Tibial nerve (tissue), 3 donors: ENCODE results near the gene TUBGCP6.

ENCODE experiments used
- CTCF ChIP-seq, 5 experiments: fragments of 200-600 bp in 3 of 5; fragments of 450-650 bp in 2 of 5; sonication (generic) in 3 of 5; IDR thresholded peaks; one replicate each; pipeline ENCODE4 v1.5.1; 2016 to 2019; ENCODE audit warnings: antibody characterized with exemption in 5 of 5, mild to moderate bottlenecking in 3 of 5, moderate library complexity in 2 of 5
- POLR2A ChIP-seq, 2 donors: fragments of 450-650 bp; IDR thresholded peaks; one replicate each; pipeline ENCODE4 v1.6.1; 2017; ENCODE audit warnings: antibody characterized with exemption in 2 of 2, mild to moderate bottlenecking in 2 of 2, moderate library complexity in 2 of 2

GRCh38 chr22:50186761-50187523, 57.9 kb downstream of the TUBGCP6 start:
- TF ChIP-seq CTCF (IDR thresholded peaks at IDR 0.05): no peak
- TF ChIP-seq POLR2A (IDR thresholded peaks at IDR 0.05): no peak
